Calu3 (cell line): ENCODE data around the gene NAPEPLD. TPM values are rescaled to one million over a fixed set of nuclear protein-coding genes. Genes with fewer than 3 reads are reported as not detected.

Source experiments
- BruUV-seq: library from RNA; stranded (reverse); fragments of 400-500 nt; replicated peaks from 2 replicates; lab custom pipeline; 2021; lab: Mats Ljungman, UMichigan
- CTCF ChIA-PET: fragments of 300-600 bp; sonication (Branson Sonifier 250); formaldehyde crosslinking; loops from one replicate; lab custom pipeline; 2022; ENCODE audit warnings: antibody characterized with exemption; lab: Charles Lee
- DNase-seq: peaks from one replicate; pipeline ENCODE4 v3.0.0; 2022
- H3K27ac Mint-ChIP-seq: one replicate; pipeline ENCODE4 v1.8.0; 2022; ENCODE audit warnings: mixed read lengths; ENCODE audit not compliant: unreplicated experiment
- H3K27me3 Mint-ChIP-seq: one replicate; pipeline ENCODE4 v1.8.0; 2022; ENCODE audit warnings: mixed read lengths; ENCODE audit not compliant: unreplicated experiment
- H3K36me3 Mint-ChIP-seq: one replicate; pipeline ENCODE4 v1.8.0; 2022; ENCODE audit warnings: mild to moderate bottlenecking, moderate library complexity, mixed read lengths; ENCODE audit not compliant: insufficient read depth, unreplicated experiment
- H3K4me1 Mint-ChIP-seq: one replicate; pipeline ENCODE4 v1.8.0; 2022; ENCODE audit warnings: mild to moderate bottlenecking, low read depth, mixed read lengths; ENCODE audit not compliant: unreplicated experiment
- H3K4me3 Mint-ChIP-seq: one replicate; pipeline ENCODE4 v1.8.0; 2022; ENCODE audit warnings: mild to moderate bottlenecking, low read depth, moderate library complexity, mixed read lengths; ENCODE audit not compliant: unreplicated experiment
- H3K9me3 Mint-ChIP-seq: one replicate; pipeline ENCODE4 v1.8.0; 2022; ENCODE audit warnings: low read depth, mixed read lengths; ENCODE audit not compliant: unreplicated experiment
- CTCF ChIP-seq: fragments of 200-600 bp; IDR thresholded peaks from one replicate; pipeline ENCODE4 v1.8.0; 2022; ENCODE audit warnings: antibody characterized with exemption; ENCODE audit not compliant: unreplicated experiment
- intact Hi-C: fragments of 100-400 bp; cut with micrococcal nuclease; formaldehyde crosslinking; loops from one replicate; pipeline ENCODE4 v1.10.0; 2022; ENCODE audit not compliant: unreplicated experiment
- total RNA-seq: library from RNA; stranded (reverse); gene quantifications from 2 replicates; pipeline ENCODE4 v1.2.3, GENCODE V29; 2022

NAPEPLD gene
- total RNA-seq, 1 experiment from 2014 or later = 28.6 TPM

- no TSS peak for BruUV-seq
- peaks cover 15% of the 10 kb centered on the region for H3K4me1 Mint-ChIP-seq
- no peak for DNase-seq
- no peak overlapping the region for H3K4me3 Mint-ChIP-seq
- H3K27ac Mint-ChIP-seq = no peak overlapping the region
- H3K27me3 Mint-ChIP-seq = no peaks in the 10 kb centered on the region
- peaks cover 26% of the 10 kb centered on the region for H3K36me3 Mint-ChIP-seq
- intact Hi-C loops = no loop called here
- CTCF ChIA-PET = interaction anchor here (0.6 kb wide), 1 partner anchor 20 kb away, joined by 6 read pairs; no protein-coding TSS in a partner anchor
- TF ChIP-seq CTCF = no peak
- H3K9me3 Mint-ChIP-seq = no peaks in the 10 kb centered on the region
These were observed 27.3 kb downstream of the NAPEPLD start for GRCh38 chr7:103121641-103122040.

GRCh38 chr7:103120362-103120761 lies 28.5 kb downstream of the NAPEPLD start:
- Mint-ChIP-seq H3K27ac (no peak overlapping the region), H3K9me3 (no peaks in the 10 kb centered on the region), H3K4me1 (peaks cover 22% of the 10 kb centered on the region), H3K36me3 (peaks cover 21% of the 10 kb centered on the region), H3K4me3 (no peak overlapping the region), H3K27me3 (no peaks in the 10 kb centered on the region)
- DNase-seq = no peak
- TF ChIP-seq CTCF = no peak
- CTCF ChIA-PET = interaction anchor here (0.6 to 0.7 kb wide), 2 partner anchors 54 to 437 kb away, joined by 3 read pairs; no protein-coding TSS in a partner anchor
- BruUV-seq = no TSS peak
- intact Hi-C loops = no loop called here

GRCh38 chr7:103119791-103120291 lies 29.1 kb downstream of the NAPEPLD start:
- no peaks in the 10 kb centered on the region for H3K27me3 Mint-ChIP-seq
- DNase-seq = no peak
- no TSS peak for BruUV-seq
- H3K27ac Mint-ChIP-seq = no peak overlapping the region
- intact Hi-C loops = no loop called here
- TF ChIP-seq CTCF = no peak
- CTCF ChIA-PET = interaction anchor here (0.6 kb wide), 1 partner anchor 53 kb away, joined by 3 read pairs; no protein-coding TSS in a partner anchor
- H3K36me3 Mint-ChIP-seq = peaks cover 21% of the 10 kb centered on the region
- H3K9me3 Mint-ChIP-seq = no peaks in the 10 kb centered on the region
- H3K4me1 Mint-ChIP-seq = peaks cover 22% of the 10 kb centered on the region
- H3K4me3 Mint-ChIP-seq = no peak overlapping the region

GRCh38 chr7:103117465-103117864 lies 31.4 kb downstream of the NAPEPLD start:
- H3K27ac Mint-ChIP-seq = no peak overlapping the region
- intact Hi-C loops = no loop called here
- no peaks in the 10 kb centered on the region for H3K27me3 Mint-ChIP-seq
- no TSS peak for BruUV-seq
- no peak overlapping the region for H3K4me3 Mint-ChIP-seq
- H3K36me3 Mint-ChIP-seq = peaks cover 24% of the 10 kb centered on the region
- no peak for DNase-seq
- no peaks in the 10 kb centered on the region for H3K9me3 Mint-ChIP-seq
- TF ChIP-seq CTCF = no peak
- H3K4me1 Mint-ChIP-seq = peaks cover 29% of the 10 kb centered on the region
- CTCF ChIA-PET = no interaction called here
